Urinary bladder (tissue), 4 donors: ENCODE results near the gene RNPS1. TPM values are rescaled to one million over a fixed set of nuclear protein-coding genes. Genes with fewer than 3 reads are reported as not detected.

ENCODE experiments used
- DNase-seq: peaks from one replicate; pipeline ENCODE4 v3.0.0-alpha.2; 2015; ENCODE audit errors: extremely low spot score
- H3K27ac ChIP-seq: one replicate; pipeline ENCODE4 v1.5.1; 2013; ENCODE audit warnings: low read depth, mild to moderate bottlenecking, moderate library complexity
- H3K36me3 ChIP-seq: one replicate; pipeline ENCODE4 v1.6.1; 2013; ENCODE audit warnings: mild to moderate bottlenecking, moderate library complexity; ENCODE audit not compliant: insufficient read depth
- H3K4me1 ChIP-seq: one replicate; pipeline ENCODE4 v1.6.1; 2013; ENCODE audit warnings: mild to moderate bottlenecking, moderate library complexity; ENCODE audit not compliant: insufficient read depth
- H3K4me3 ChIP-seq: one replicate; pipeline ENCODE4 v1.5.1; 2013; ENCODE audit warnings: low read depth, low read length
- WGBS: extraction: QIAGEN DNeasy Blood & Tissue Kit; methylation state at CpG from one replicate; pipeline ENCODE4 v1.1.7; 2013; 5-methylcytosine and 5-hydroxymethylcytosine counted together
- polyA plus RNA-seq: library from polyadenylated mRNA; stranded (reverse); fragments of 200-250 nt; gene quantifications from one replicate; pipeline ENCODE4 v1.2.3, GENCODE V29; 2013
- small RNA-seq: library from RNA; depleted of rRNA; stranded (forward); fragments of <200 nt; gene quantifications from one replicate; pipeline ENCODE3, GENCODE V24; 2014
- total RNA-seq: library from RNA; depleted of rRNA; stranded (reverse); fragments of >200 nt; gene quantifications from one replicate; pipeline ENCODE4 v1.2.3, GENCODE V29; 2014
- donor health status: healthy with polysubstance abuse.
- donor health status: healthy.

Gene RNPS1
- total and polyA plus RNA-seq, 2 donors, result 47.5 to 188 TPM

DNA sequence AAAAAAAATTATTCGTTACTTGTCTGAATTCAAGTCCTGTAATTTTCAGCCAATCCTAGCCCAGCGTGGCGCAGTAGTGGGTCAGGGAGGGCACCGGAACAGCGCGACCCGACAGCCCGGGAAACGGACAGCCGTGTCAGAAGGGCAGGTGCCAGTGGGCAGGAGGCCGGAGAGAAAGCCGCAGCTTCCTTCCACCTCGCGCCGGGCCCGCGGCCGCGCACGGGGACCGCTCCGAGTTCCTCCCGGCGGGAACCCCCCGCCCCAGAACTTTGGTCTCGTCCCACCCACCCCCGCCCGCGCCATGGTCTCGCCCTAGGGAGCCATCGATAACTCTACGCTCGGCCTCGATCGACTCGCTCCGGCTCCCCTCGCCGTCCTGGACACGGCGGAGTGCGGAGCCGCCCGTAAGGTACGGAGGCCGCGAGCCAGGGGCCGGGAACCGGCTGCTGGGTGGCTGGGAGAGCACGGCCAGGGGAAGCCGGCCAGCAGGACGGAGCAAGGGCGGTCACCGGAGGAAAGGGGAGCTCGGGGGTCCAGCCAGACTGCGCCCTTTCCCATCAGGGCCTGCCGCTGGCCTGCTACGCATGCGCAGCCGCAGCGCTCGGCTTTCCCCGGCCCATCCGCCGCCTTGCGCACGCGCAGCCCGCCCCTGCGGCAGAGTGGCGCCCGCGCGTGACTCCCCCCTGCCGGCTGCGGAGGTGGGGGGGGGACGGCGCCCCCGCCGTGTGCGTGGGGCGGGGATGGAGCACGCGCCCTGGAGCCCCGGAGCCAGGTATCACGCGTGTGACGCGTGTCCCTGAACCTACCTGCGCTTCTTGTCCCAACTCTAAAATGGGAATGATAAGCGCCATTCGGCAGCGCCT is 62.6 kb downstream of the RNPS1 start, which contains the start of gene MLST8:
MLST8 (plus strand) TSS at position 351 of the 863 bp plus-strand sequence. CDS start 632 bp downstream, outside the sequence.
- no peaks in the 10 kb centered on the region for H3K36me3 ChIP-seq
- H3K27ac ChIP-seq, result peak within 1 kb of the TSS; percentile 99
- peaks cover 2% of the 10 kb centered on the region for H3K4me1 ChIP-seq
- WGBS, result under 1% methylated on average over 93 of the region's 93 CpGs
- peak; percentile 47 for DNase-seq
- peak within 1 kb of the TSS; percentile 75 for H3K4me3 ChIP-seq

DNA sequence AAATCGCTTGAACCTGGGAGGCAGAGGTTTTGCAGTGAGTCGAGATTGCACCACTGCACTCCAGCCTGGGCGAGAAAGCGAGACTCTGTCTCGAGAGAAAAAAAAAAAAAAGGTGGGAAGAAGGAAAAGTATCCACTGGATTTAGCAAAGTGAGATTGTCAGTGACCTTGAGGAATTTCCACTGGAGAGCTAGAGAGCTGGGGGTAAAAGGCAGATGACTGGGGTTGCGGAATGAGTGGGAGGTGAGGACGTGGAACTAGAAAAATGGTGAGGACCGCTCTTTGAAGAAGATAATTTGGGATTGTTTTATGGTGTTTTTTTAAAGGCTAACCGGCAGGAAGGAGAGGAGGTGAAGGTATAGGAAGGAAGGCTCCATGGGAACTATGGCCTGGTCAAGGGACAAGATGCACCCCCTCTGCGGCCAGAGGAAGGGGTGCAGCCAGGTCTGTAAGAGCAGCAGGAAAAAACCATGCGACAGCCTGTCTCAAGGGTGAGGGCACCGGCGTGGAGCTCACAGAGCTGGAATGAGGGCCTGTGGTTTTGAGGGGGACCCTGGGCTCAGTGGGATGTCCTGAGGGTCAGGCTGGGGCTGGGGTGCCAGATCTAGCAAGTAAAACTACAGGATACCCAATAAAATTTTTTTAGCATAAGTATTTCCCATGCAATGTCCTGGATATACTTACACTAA is 63.4 kb downstream of the RNPS1 start:
- no peak overlapping the region for H3K27ac ChIP-seq
- peak overlapping the region; percentile 75 for H3K4me3 ChIP-seq
- DNase-seq, result no peak
- WGBS, result 80% methylated on average over 13 of the region's 13 CpGs
- no peaks in the 10 kb centered on the region for H3K36me3 ChIP-seq
- H3K4me1 ChIP-seq, result peaks cover 2% of the 10 kb centered on the region

Small RNA genes lying within 50 kb of the gene (small RNA-seq; reads per million reads assigned to genes)
- not detected for gene MIR3677
- gene MIR4717, result not detected

Other genes starting within 250 kb of the RNPS1 start
- not detected for gene NPW, start 248.3 kb downstream of the RNPS1 start, total RNA-seq
- 0.08 TPM for gene NPW, start 248.3 kb downstream of the RNPS1 start, polyA plus RNA-seq
- gene NHERF2, start 241.2 kb downstream of the RNPS1 start, total RNA-seq, result 25.9 TPM
- 111 TPM for gene NHERF2, start 241.2 kb downstream of the RNPS1 start, polyA plus RNA-seq
- gene NTHL1, start 220.3 kb downstream of the RNPS1 start, total RNA-seq, result 13.7 TPM
- gene NTHL1, start 220.3 kb downstream of the RNPS1 start, polyA plus RNA-seq, result 28.5 TPM
- gene TSC2, start 220.1 kb downstream of the RNPS1 start, total RNA-seq, result 50.2 TPM
- 55.9 TPM for gene TSC2, start 220.1 kb downstream of the RNPS1 start, polyA plus RNA-seq
- 79.5 TPM for gene PKD1, start 132.2 kb downstream of the RNPS1 start, total RNA-seq
- 197 TPM for gene PKD1, start 132.2 kb downstream of the RNPS1 start, polyA plus RNA-seq
- 0.63 TPM for gene RAB26, start 119.5 kb downstream of the RNPS1 start, total RNA-seq
- 0.63 TPM for gene RAB26, start 119.5 kb downstream of the RNPS1 start, polyA plus RNA-seq
- 21.9 TPM for gene TRAF7, start 112.3 kb downstream of the RNPS1 start, total RNA-seq
- 57.0 TPM for gene TRAF7, start 112.3 kb downstream of the RNPS1 start, polyA plus RNA-seq
- 0.69 TPM for gene CASKIN1, start 71.5 kb downstream of the RNPS1 start, total RNA-seq
- 0.48 TPM for gene CASKIN1, start 71.5 kb downstream of the RNPS1 start, polyA plus RNA-seq
- gene MLST8, start 62.7 kb downstream of the RNPS1 start, total RNA-seq, result 9.3 TPM
- 50.4 TPM for gene MLST8, start 62.7 kb downstream of the RNPS1 start, polyA plus RNA-seq
- gene BRICD5, start 57.3 kb downstream of the RNPS1 start, total RNA-seq, result 4.0 TPM
- 5.0 TPM for gene BRICD5, start 57.3 kb downstream of the RNPS1 start, polyA plus RNA-seq
- gene PGP, start 53.3 kb downstream of the RNPS1 start, total RNA-seq, result 4.8 TPM
- gene PGP, start 53.3 kb downstream of the RNPS1 start, polyA plus RNA-seq, result 10.5 TPM
- gene E4F1, start 44.5 kb downstream of the RNPS1 start, total RNA-seq, result 14.0 TPM
- gene E4F1, start 44.5 kb downstream of the RNPS1 start, polyA plus RNA-seq, result 27.5 TPM
- 0.74 TPM for gene DNASE1L2, start 31.7 kb downstream of the RNPS1 start, total RNA-seq
- gene DNASE1L2, start 31.7 kb downstream of the RNPS1 start, polyA plus RNA-seq, result 0.77 TPM
- 16.6 TPM for gene ECI1, start 16.5 kb downstream of the RNPS1 start, total RNA-seq
- gene ECI1, start 16.5 kb downstream of the RNPS1 start, polyA plus RNA-seq, result 93.2 TPM
- 5.5 TPM for gene ABCA3, start 72.6 kb upstream of the RNPS1 start, total RNA-seq
- 8.3 TPM for gene ABCA3, start 72.6 kb upstream of the RNPS1 start, polyA plus RNA-seq
- gene CCNF, start 161.3 kb upstream of the RNPS1 start, total RNA-seq, result 9.6 TPM
- gene CCNF, start 161.3 kb upstream of the RNPS1 start, polyA plus RNA-seq, result 2.2 TPM
- gene TEDC2, start 192.0 kb upstream of the RNPS1 start, total RNA-seq, result 2.4 TPM
- 1.1 TPM for gene TEDC2, start 192.0 kb upstream of the RNPS1 start, polyA plus RNA-seq
- 5.2 TPM for gene NTN3, start 203.2 kb upstream of the RNPS1 start, total RNA-seq
- gene NTN3, start 203.2 kb upstream of the RNPS1 start, polyA plus RNA-seq, result 0.19 TPM
- 11.2 TPM for gene TBC1D24, start 207.0 kb upstream of the RNPS1 start, total RNA-seq
- gene TBC1D24, start 207.0 kb upstream of the RNPS1 start, polyA plus RNA-seq, result 5.8 TPM
- 15.0 TPM for gene ATP6V0C, start 245.8 kb upstream of the RNPS1 start, total RNA-seq
- gene ATP6V0C, start 245.8 kb upstream of the RNPS1 start, polyA plus RNA-seq, result 193 TPM